ENCODE measurements around the gene ARHGEF17. TPM values are rescaled to one million over a fixed set of nuclear protein-coding genes. Genes with fewer than 3 reads are reported as not detected.
A peak's percentile ranks its signal among the peaks of the same experiment; 100 is the strongest.

The ARHGEF17 gene
- total and polyA plus RNA-seq, 2 of the 13 experiments (the other 11 are each of a cell fraction or from before 2014, with no cell fraction given) = 10.7 to 28.8 TPM

- peak; percentile 19; the same call in 1 of the 2 replicates for TF ChIP-seq POGK (CRISPR knock-in tag; conservative IDR thresholded peaks at IDR 0.05)
- TF ChIP-seq KLF12 (CRISPR knock-in tag; IDR thresholded peaks at IDR 0.05; ENCODE audit: borderline replicate concordance) = 0 out of 2 replicates have a peak, but pooled peaks have one; percentile 29
- TF ChIP-seq SPEN (CRISPR knock-in tag; IDR thresholded peaks at IDR 0.05; ENCODE audit: low read depth) = no peak
- no peak for TF ChIP-seq PTBP1 (IDR thresholded peaks at IDR 0.05; ENCODE audit: low read depth, low read length, poor library complexity, severe bottlenecking)
- TF ChIP-seq SIN3B (IDR thresholded peaks at IDR 0.05; ENCODE audit: low read length) = no peak
- TF ChIP-seq KDM2A (CRISPR knock-in tag; IDR thresholded peaks at IDR 0.05; ENCODE audit: borderline replicate concordance, low read depth) = peak; percentile 63; the same call in 1 of the 2 replicates
- no peak for TF ChIP-seq ZSCAN30 (CRISPR knock-in tag; IDR thresholded peaks at IDR 0.05)
- 0 out of 2 replicates have a peak, but pooled peaks have one; percentile 47 for TF ChIP-seq GLI4 (CRISPR knock-in tag; IDR thresholded peaks at IDR 0.05; ENCODE audit: borderline replicate concordance)
- no peak for TF ChIP-seq SKIL (CRISPR knock-in tag; IDR thresholded peaks at IDR 0.05; ENCODE audit: borderline replicate concordance)
- TF ChIP-seq PPARG (CRISPR knock-in tag; conservative IDR thresholded peaks at IDR 0.05) = no peak
- TF ChIP-seq ZNF30 (CRISPR knock-in tag; IDR thresholded peaks at IDR 0.05) = no peak
- TF ChIP-seq ZNF552 (CRISPR knock-in tag; IDR thresholded peaks at IDR 0.05; ENCODE audit: borderline replicate concordance) = 0 out of 2 replicates have a peak, but pooled peaks have one; percentile 25
- no peak for TF ChIP-seq ZNF484 (CRISPR knock-in tag; IDR thresholded peaks at IDR 0.05; ENCODE audit: borderline replicate concordance, low read depth)
- TF ChIP-seq U2AF1 (optimal IDR thresholded peaks at IDR 0.05; ENCODE audit: low read depth, low read length) = no peak
- TF ChIP-seq TP53 (CRISPR knock-in tag; conservative IDR thresholded peaks at IDR 0.05) = no peak
- no peak for TF ChIP-seq STAT5B (CRISPR knock-in tag; IDR thresholded peaks at IDR 0.05)
- TF ChIP-seq ZNF264 (CRISPR knock-in tag; IDR thresholded peaks at IDR 0.05) = 0 out of 2 replicates have a peak, but pooled peaks have one; percentile 51
- TF ChIP-seq ISL2 (CRISPR knock-in tag; IDR thresholded peaks at IDR 0.05) = peak; percentile 54; the same call in 1 of the 2 replicates
- TF ChIP-seq NR3C1 (CRISPR knock-in tag; IDR thresholded peaks at IDR 0.05) = no peak
- TF ChIP-seq ZNF12 (CRISPR knock-in tag; IDR thresholded peaks at IDR 0.05) = no peak
- no peak; the same call in 1 of the 2 replicates for TF ChIP-seq KMT2B (CRISPR knock-in tag; IDR thresholded peaks at IDR 0.05)
- no peak for TF ChIP-seq ZNF326 (CRISPR knock-in tag; IDR thresholded peaks at IDR 0.05; ENCODE audit: borderline replicate concordance)
- no peak for TF ChIP-seq MED13 (CRISPR knock-in tag; IDR thresholded peaks at IDR 0.05)
- TF ChIP-seq ETV6 (CRISPR knock-in tag; conservative IDR thresholded peaks at IDR 0.05) = no peak
- peak; percentile 22; the same call in 1 of the 2 replicates for TF ChIP-seq HNF4A (CRISPR knock-in tag; IDR thresholded peaks at IDR 0.05)
- peak; percentile 71 for TF ChIP-seq YY1 (IDR thresholded peaks at IDR 0.05; ENCODE audit: insufficient read depth, insufficient replicate concordance, low read depth, low read length)
- TF ChIP-seq ZNF746 (CRISPR knock-in tag; IDR thresholded peaks at IDR 0.05) = no peak
These were observed at the start of gene ARHGEF17 (continued) for GRCh38 chr11:73308003-73308960.

Measured in HepG2 (cell line).